ENCODE measurements around the gene MARCHF2.

DNA sequence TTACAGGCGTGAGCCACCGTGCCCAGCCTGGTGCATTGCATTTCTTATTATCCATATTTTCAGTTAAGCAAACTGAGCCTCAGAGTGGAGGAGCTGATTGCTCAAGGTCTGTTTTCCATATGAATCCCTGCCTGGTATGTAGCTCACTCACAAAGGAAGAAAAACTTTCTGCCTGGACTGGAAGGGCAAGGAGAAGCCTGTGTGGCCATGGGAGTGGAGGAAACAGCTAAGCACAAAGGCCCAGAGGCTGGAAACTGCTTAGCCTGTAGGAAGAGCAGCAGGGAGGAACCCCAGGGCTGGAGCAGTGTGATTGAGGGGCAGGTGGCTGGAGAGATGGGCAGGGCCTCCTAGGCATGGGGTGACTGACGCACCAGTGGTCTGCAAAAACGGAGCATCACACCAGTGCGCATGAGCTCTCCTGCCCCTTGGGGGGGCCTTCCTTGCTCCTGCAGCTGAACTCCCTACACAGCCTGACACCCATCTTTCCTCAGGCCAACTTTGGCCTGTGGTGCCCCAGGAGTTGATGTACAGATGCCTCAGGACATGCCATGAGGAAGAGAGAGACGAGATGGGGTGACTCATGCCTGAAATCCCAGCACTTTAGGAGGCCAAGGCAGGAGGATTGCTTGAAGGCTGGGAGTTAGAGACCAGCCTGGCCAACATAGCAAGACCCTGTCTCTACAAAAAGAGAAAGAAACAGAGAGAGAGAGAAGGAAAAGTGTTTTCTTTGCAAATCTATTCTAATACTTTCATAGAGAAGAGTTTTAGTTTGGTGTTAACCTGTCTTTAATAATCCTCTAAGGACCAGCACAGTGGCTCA, 28.8 kb downstream of the MARCHF2 start:
- no peak for TF ChIP-seq CTCF (IDR thresholded peaks at IDR 0.05)
- TF ChIP-seq POLR2A (IDR thresholded peaks at IDR 0.05): no peak

Measured in lower leg skin (tissue), 3 donors.